Prostate gland (tissue), 2 donors: Measurements from ENCODE around the gene B3GLCT. TPM values are rescaled to one million over a fixed set of nuclear protein-coding genes. Genes with fewer than 3 reads are reported as not detected.
"Not testable (repeated sequence)": the region's sequence is repeated elsewhere in the genome, so short reads cannot be mapped to it uniquely, and the experiment has no call there.

Experiments used
- DNase-seq: peaks from one replicate; pipeline ENCODE4 v3.0.0-alpha.2; 2019; ENCODE audit warnings: low spot score
- H3K27ac ChIP-seq, 2 donors: fragments of 200-600 bp; sonication (generic); 2 replicates each; pipeline ENCODE4 v1.5.1; 2017 to 2019
- H3K27me3 ChIP-seq: fragments of 200-600 bp; sonication (generic); replicated peaks from 2 replicates; pipeline ENCODE4 v1.5.1; 2019; ENCODE audit not compliant: insufficient read depth
- H3K36me3 ChIP-seq, 2 donors: fragments of 200-600 bp; sonication (generic); 1 replicate in 1 of 2; 2 replicates in 1 of 2; pipeline versions ENCODE4 v1.5.1 to v1.8.1; 2017 to 2019
- H3K4me1 ChIP-seq: fragments of 200-600 bp; sonication (generic); replicated peaks from 2 replicates; pipeline ENCODE4 v1.5.1; 2019
- H3K4me3 ChIP-seq, 2 donors: fragments of 200-600 bp; sonication (generic); 2 replicates each; pipeline ENCODE4 v1.5.1; 2017 to 2019
- H3K9me3 ChIP-seq: fragments of 200-600 bp; sonication (generic); 2 replicates; pipeline ENCODE4 v1.5.1; 2017
- CTCF ChIP-seq, 4 experiments: fragments of 200-600 bp in 2 of 4; fragments of 450-650 bp in 2 of 4; sonication (generic) in 2 of 4; IDR thresholded peaks; 1 replicate in 3 of 4; 2 replicates in 1 of 4; pipeline ENCODE4 v1.5.1; 2016 to 2019; ENCODE audit warnings: antibody characterized with exemption in 4 of 4, mild to moderate bottlenecking in 2 of 4, moderate library complexity in 2 of 4
- POLR2A ChIP-seq: fragments of 450-650 bp; IDR thresholded peaks from one replicate; pipeline ENCODE4 v1.6.1; 2016; ENCODE audit warnings: antibody characterized with exemption, mild to moderate bottlenecking
- POLR2AphosphoS5 ChIP-seq: sonication (generic); formaldehyde crosslinking; IDR thresholded peaks from one replicate; pipeline ENCODE4 v1.6.1; 2017; ENCODE audit warnings: antibody characterized with exemption
- whole genome bisulfite sequencing: methylation state at CpG from one replicate; pipeline ENCODE4 v1.1.5; 2018; 5-methylcytosine and 5-hydroxymethylcytosine counted together
- intact Hi-C: fragments of 100-400 bp; cut with DNase I; formaldehyde crosslinking; loops from one replicate; pipeline ENCODE4 v1.14.2; 2022
- total RNA-seq, 2 donors: library from RNA; depleted of rRNA; stranded (reverse); fragments of >200 nt; gene quantifications; one replicate each; pipeline ENCODE4 v1.1.0, GENCODE V29; 2016

The B3GLCT gene
- total RNA-seq, 2 donors from 2014 or later, result 4.4 to 14.7 TPM

- TF ChIP-seq CTCF (IDR thresholded peaks at IDR 0.05) (no peak), POLR2A (no peak), POLR2AphosphoS5 (no peak)
- intact Hi-C loops, result no loop called here
- no peak for DNase-seq
- Histone ChIP-seq H3K27me3 (no peaks in the 10 kb centered on the region), H3K4me1 (no peaks in the 10 kb centered on the region), H3K9me3 (no peaks in the 10 kb centered on the region), H3K27ac (no peak overlapping the region), H3K36me3 (no peaks in the 10 kb centered on the region), H3K4me3 (no peak overlapping the region)
- 39% methylated on average over 2 of the region's 2 CpGs for WGBS
These were observed 27.2 kb upstream of the B3GLCT start for GRCh38 chr13:31172535-31172934.

GRCh38 chr13:31174018-31174417 is 25.8 kb upstream of the B3GLCT start:
- TF ChIP-seq CTCF (IDR thresholded peaks at IDR 0.05) (no peak), POLR2AphosphoS5 (no peak), POLR2A (no peak)
- WGBS, result 71% methylated on average over 3 of the region's 3 CpGs
- Histone ChIP-seq H3K4me3 (no peak overlapping the region), H3K27me3 (no peaks in the 10 kb centered on the region), H3K4me1 (no peaks in the 10 kb centered on the region), H3K36me3 (no peaks in the 10 kb centered on the region), H3K27ac (no peak overlapping the region), H3K9me3 (no peaks in the 10 kb centered on the region)
- no peak for DNase-seq
- intact Hi-C loops, result no loop called here

- intact Hi-C loops, result no loop called here
These were observed 23.8 kb upstream of the B3GLCT start for GRCh38 chr13:31175847-31176532.

GRCh38 chr13:31177813-31178495 is 21.8 kb upstream of the B3GLCT start:
- intact Hi-C loops, DNase-seq, H3K27ac ChIP-seq, H3K9me3 ChIP-seq, H3K36me3 ChIP-seq, H3K4me1 ChIP-seq, H3K27me3 ChIP-seq, H3K4me3 ChIP-seq: not testable (repeated sequence)
- 94% methylated on average over 12 of the region's 12 CpGs for WGBS

More at GRCh38 chr13:31175847-31176532, 23.8 kb upstream of the B3GLCT start:
- TF ChIP-seq CTCF (IDR thresholded peaks at IDR 0.05), result no peak
- TF ChIP-seq POLR2A, result no peak
- no peak for TF ChIP-seq POLR2AphosphoS5
- no peaks in the 10 kb centered on the region for H3K9me3 ChIP-seq
- no peak overlapping the region for H3K4me3 ChIP-seq
- 84% methylated on average over 3 of the region's 3 CpGs for WGBS
- no peak overlapping the region for H3K27ac ChIP-seq
- no peak for DNase-seq
- no peaks in the 10 kb centered on the region for H3K36me3 ChIP-seq
- no peaks in the 10 kb centered on the region for H3K4me1 ChIP-seq
- no peaks in the 10 kb centered on the region for H3K27me3 ChIP-seq

GRCh38 chr13:31179241-31179640 is 20.5 kb upstream of the B3GLCT start:
- TF ChIP-seq CTCF (IDR thresholded peaks at IDR 0.05), result no peak
- TF ChIP-seq POLR2AphosphoS5, result no peak
- no peak for TF ChIP-seq POLR2A
- no peak overlapping the region for H3K27ac ChIP-seq
- H3K4me1 ChIP-seq, result no peaks in the 10 kb centered on the region
- intact Hi-C loops, result no loop called here
- no peaks in the 10 kb centered on the region for H3K9me3 ChIP-seq
- DNase-seq, result no peak
- no peak overlapping the region for H3K4me3 ChIP-seq
- H3K36me3 ChIP-seq, result no peaks in the 10 kb centered on the region
- WGBS, result 89% methylated on average over 8 of the region's 8 CpGs
- no peaks in the 10 kb centered on the region for H3K27me3 ChIP-seq
